Measurements from ENCODE around the gene MYADM.

MYADM gene

DNA sequence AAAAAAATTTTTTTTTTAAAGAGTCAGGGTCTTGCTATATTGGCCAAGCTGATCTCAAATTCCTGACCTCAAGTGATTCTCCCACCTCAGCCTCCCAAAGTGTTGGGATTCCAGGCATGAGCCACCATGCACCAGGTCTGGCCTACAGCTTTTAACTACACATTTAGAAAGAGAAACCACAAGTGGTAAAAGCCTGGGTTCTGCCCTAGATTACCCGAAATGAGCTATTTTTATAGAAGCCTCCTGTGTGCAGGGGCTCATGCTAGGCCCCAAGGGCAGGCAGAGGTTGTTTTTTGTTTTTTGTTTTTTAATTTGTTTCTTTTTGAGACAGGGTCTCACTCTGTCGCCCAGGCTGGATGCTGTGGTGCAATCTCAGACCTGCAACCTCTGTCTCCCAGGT is 14.0 kb upstream of the MYADM start:
- Histone ChIP-seq H3K27me3 (ENCODE audit: control insufficient read depth, low read length) (peaks cover 5% of the 10 kb centered on the region), H3K27ac (ENCODE audit: low read depth, low read length) (no peak overlapping the region), H4K20me1 (ENCODE audit: control insufficient read depth, insufficient read depth, low read depth, low read length) (no peaks in the 10 kb centered on the region), H3K36me3 (ENCODE audit: control insufficient read depth, low read length) (no peaks in the 10 kb centered on the region), H3K9me3 (ENCODE audit: control insufficient read depth, insufficient read depth, low read length) (no peaks in the 10 kb centered on the region), H3K4me2 (ENCODE audit: low read length) (no peak overlapping the region), H3F3A (ENCODE audit: control insufficient read depth, insufficient read depth) (no peaks in the 10 kb centered on the region), H3K79me2 (ENCODE audit: control insufficient read depth, low read length) (no peaks in the 10 kb centered on the region), H3K4me1 (ENCODE audit: control insufficient read depth, low read length) (peaks cover 4% of the 10 kb centered on the region; the same call in 1 of the 2 replicates), H3K9me2 (replicated peaks; ENCODE audit: control insufficient read depth, low read length) (no peaks in the 10 kb centered on the region), H3K4me3 (ENCODE audit: low read length) (no peak overlapping the region)
- no peak for TF ChIP-seq EZH2phosphoT487 (IDR thresholded peaks at IDR 0.05; ENCODE audit: borderline replicate concordance, low read length)
- TF ChIP-seq, protein P1, sequence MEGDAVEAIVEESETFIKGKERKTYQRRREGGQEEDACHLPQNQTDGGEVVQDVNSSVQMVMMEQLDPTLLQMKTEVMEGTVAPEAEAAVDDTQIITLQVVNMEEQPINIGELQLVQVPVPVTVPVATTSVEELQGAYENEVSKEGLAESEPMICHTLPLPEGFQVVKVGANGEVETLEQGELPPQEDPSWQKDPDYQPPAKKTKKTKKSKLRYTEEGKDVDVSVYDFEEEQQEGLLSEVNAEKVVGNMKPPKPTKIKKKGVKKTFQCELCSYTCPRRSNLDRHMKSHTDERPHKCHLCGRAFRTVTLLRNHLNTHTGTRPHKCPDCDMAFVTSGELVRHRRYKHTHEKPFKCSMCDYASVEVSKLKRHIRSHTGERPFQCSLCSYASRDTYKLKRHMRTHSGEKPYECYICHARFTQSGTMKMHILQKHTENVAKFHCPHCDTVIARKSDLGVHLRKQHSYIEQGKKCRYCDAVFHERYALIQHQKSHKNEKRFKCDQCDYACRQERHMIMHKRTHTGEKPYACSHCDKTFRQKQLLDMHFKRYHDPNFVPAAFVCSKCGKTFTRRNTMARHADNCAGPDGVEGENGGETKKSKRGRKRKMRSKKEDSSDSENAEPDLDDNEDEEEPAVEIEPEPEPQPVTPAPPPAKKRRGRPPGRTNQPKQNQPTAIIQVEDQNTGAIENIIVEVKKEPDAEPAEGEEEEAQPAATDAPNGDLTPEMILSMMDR (IDR thresholded peaks at IDR 0.05; ENCODE audit: low read depth, low read length, poor library complexity, severe bottlenecking) = no peak

GRCh38 chr19:53864308-53864836 is 3.3 kb upstream of the MYADM start:
- no peak overlapping the region for H3K4me2 ChIP-seq (ENCODE audit: low read length)
- H3K27me3 ChIP-seq (ENCODE audit: control insufficient read depth, low read length) = peaks cover 17% of the 10 kb centered on the region
- H3F3A ChIP-seq (ENCODE audit: control insufficient read depth, insufficient read depth) = no peaks in the 10 kb centered on the region
- H3K9me3 ChIP-seq (ENCODE audit: control insufficient read depth, insufficient read depth, low read length) = no peaks in the 10 kb centered on the region
- H3K36me3 ChIP-seq (ENCODE audit: control insufficient read depth, low read length) = no peaks in the 10 kb centered on the region
- no peak overlapping the region for H3K27ac ChIP-seq (ENCODE audit: low read depth, low read length)
- H3K4me1 ChIP-seq (ENCODE audit: control insufficient read depth, low read length) = peaks cover 28% of the 10 kb centered on the region
- no peaks in the 10 kb centered on the region for H4K20me1 ChIP-seq (ENCODE audit: control insufficient read depth, insufficient read depth, low read depth, low read length)
- no peaks in the 10 kb centered on the region for H3K79me2 ChIP-seq (ENCODE audit: control insufficient read depth, low read length)
- TF ChIP-seq, protein P1 (IDR thresholded peaks at IDR 0.05; ENCODE audit: low read depth, low read length, poor library complexity, severe bottlenecking) = no peak
- no peak for TF ChIP-seq EZH2phosphoT487 (IDR thresholded peaks at IDR 0.05; ENCODE audit: borderline replicate concordance, low read length)
- H3K4me3 ChIP-seq (ENCODE audit: low read length) = no peak overlapping the region
- no peaks in the 10 kb centered on the region for H3K9me2 ChIP-seq (replicated peaks; ENCODE audit: control insufficient read depth, low read length)

DNA sequence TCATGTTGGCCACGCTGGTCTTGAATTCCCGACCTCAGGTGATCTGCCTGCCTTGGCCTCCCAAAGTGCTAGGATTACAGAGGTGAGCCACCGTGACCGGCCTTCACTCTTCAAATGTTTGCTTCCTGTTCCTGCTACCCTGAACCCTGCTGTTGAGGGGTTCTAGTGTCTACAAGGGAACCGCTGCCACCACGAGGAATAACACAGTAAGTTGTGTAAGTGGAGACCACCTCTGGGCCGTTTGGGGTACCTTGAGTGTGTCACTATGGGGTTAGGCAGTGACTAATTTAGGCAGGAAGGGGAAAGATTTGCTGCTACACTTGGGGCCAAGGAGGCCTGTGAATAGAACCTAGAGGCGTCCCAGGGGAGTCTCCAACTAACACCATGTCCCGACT is 2.2 kb upstream of the MYADM start:
- H4K20me1 ChIP-seq (ENCODE audit: control insufficient read depth, insufficient read depth, low read depth, low read length) = no peaks in the 10 kb centered on the region
- TF ChIP-seq, protein P1 (IDR thresholded peaks at IDR 0.05; ENCODE audit: low read depth, low read length, poor library complexity, severe bottlenecking) = no peak
- TF ChIP-seq EZH2phosphoT487 (IDR thresholded peaks at IDR 0.05; ENCODE audit: borderline replicate concordance, low read length) = no peak
- H3F3A ChIP-seq (ENCODE audit: control insufficient read depth, insufficient read depth) = no peaks in the 10 kb centered on the region
- H3K4me2 ChIP-seq (ENCODE audit: low read length) = no peak overlapping the region
- no peak overlapping the region for H3K4me3 ChIP-seq (ENCODE audit: low read length)
- H3K9me2 ChIP-seq (replicated peaks; ENCODE audit: control insufficient read depth, low read length) = no peaks in the 10 kb centered on the region
- peaks cover 17% of the 10 kb centered on the region for H3K27me3 ChIP-seq (ENCODE audit: control insufficient read depth, low read length)
- no peaks in the 10 kb centered on the region for H3K79me2 ChIP-seq (ENCODE audit: control insufficient read depth, low read length)
- no peaks in the 10 kb centered on the region for H3K36me3 ChIP-seq (ENCODE audit: control insufficient read depth, low read length)
- H3K4me1 ChIP-seq (ENCODE audit: control insufficient read depth, low read length) = peaks cover 31% of the 10 kb centered on the region
- H3K27ac ChIP-seq (ENCODE audit: low read depth, low read length) = no peak overlapping the region
- H3K9me3 ChIP-seq (ENCODE audit: control insufficient read depth, insufficient read depth, low read length) = no peaks in the 10 kb centered on the region
